ENCODE data around the gene KRTAP10-12.
"Not testable (repeated sequence)": the region's sequence is repeated elsewhere in the genome, so short reads cannot be mapped to it uniquely, and the experiment has no call there.

GRCh38 chr21:44685050-44685449 is 11.9 kb upstream of the KRTAP10-12 start:
- TF ChIP-seq EZH2 (IDR thresholded peaks at IDR 0.05; ENCODE audit: borderline replicate concordance, control insufficient read depth, low read depth, low read length); ESRRA (IDR thresholded peaks at IDR 0.05; ENCODE audit: low read length): not testable (repeated sequence)
- TF ChIP-seq, protein P1, sequence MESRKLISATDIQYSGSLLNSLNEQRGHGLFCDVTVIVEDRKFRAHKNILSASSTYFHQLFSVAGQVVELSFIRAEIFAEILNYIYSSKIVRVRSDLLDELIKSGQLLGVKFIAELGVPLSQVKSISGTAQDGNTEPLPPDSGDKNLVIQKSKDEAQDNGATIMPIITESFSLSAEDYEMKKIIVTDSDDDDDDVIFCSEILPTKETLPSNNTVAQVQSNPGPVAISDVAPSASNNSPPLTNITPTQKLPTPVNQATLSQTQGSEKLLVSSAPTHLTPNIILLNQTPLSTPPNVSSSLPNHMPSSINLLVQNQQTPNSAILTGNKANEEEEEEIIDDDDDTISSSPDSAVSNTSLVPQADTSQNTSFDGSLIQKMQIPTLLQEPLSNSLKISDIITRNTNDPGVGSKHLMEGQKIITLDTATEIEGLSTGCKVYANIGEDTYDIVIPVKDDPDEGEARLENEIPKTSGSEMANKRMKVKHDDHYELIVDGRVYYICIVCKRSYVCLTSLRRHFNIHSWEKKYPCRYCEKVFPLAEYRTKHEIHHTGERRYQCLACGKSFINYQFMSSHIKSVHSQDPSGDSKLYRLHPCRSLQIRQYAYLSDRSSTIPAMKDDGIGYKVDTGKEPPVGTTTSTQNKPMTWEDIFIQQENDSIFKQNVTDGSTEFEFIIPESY (IDR thresholded peaks at IDR 0.05), result not testable (repeated sequence)
- TF ChIP-seq, protein P2, sequence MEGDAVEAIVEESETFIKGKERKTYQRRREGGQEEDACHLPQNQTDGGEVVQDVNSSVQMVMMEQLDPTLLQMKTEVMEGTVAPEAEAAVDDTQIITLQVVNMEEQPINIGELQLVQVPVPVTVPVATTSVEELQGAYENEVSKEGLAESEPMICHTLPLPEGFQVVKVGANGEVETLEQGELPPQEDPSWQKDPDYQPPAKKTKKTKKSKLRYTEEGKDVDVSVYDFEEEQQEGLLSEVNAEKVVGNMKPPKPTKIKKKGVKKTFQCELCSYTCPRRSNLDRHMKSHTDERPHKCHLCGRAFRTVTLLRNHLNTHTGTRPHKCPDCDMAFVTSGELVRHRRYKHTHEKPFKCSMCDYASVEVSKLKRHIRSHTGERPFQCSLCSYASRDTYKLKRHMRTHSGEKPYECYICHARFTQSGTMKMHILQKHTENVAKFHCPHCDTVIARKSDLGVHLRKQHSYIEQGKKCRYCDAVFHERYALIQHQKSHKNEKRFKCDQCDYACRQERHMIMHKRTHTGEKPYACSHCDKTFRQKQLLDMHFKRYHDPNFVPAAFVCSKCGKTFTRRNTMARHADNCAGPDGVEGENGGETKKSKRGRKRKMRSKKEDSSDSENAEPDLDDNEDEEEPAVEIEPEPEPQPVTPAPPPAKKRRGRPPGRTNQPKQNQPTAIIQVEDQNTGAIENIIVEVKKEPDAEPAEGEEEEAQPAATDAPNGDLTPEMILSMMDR (IDR thresholded peaks at IDR 0.05 in 2 of 3, conservative IDR thresholded peaks at IDR 0.05 in 1 of 3; ENCODE audit: control insufficient read depth in 2 of 3, extremely low read depth in 1 of 3, insufficient read depth in 1 of 3, low read depth in 3 of 3, low read length in 3 of 3), result not testable (repeated sequence)
